22Rv1 (cell line): Measurements from ENCODE around the gene ABHD10.
"Not testable (repeated sequence)": the region's sequence is repeated elsewhere in the genome, so short reads cannot be mapped to it uniquely, and the experiment has no call there.

ENCODE experiments used
- H3K27ac ChIP-seq: fragments of 450-650 bp; 2 replicates; pipeline ENCODE4 v1.5.1; 2017
- CTCF ChIP-seq: fragments of 450-650 bp; IDR thresholded peaks from 2 replicates; pipeline ENCODE4 v1.5.1; 2017; ENCODE audit warnings: mild to moderate bottlenecking
- ZFX ChIP-seq: fragments of 450-650 bp; IDR thresholded peaks from 2 replicates; pipeline ENCODE4 v1.6.1; 2017; ENCODE audit warnings: antibody characterized with exemption, borderline replicate concordance

Gene ABHD10

GRCh38 chr3:112027826-112028225 is 49.0 kb downstream of the ABHD10 start:
- no peak overlapping the region for H3K27ac ChIP-seq
- TF ChIP-seq CTCF (no peak), ZFX (no peak)

- TF ChIP-seq CTCF = no peak
- no peak for TF ChIP-seq ZFX
- no peak overlapping the region for H3K27ac ChIP-seq
These were observed 52.1 kb downstream of the ABHD10 start for GRCh38 chr3:112030901-112031300.

GRCh38 chr3:112032098-112032731 is 53.4 kb downstream of the ABHD10 start:
- no peak overlapping the region for H3K27ac ChIP-seq
- TF ChIP-seq ZFX (no peak), CTCF (no peak)

GRCh38 chr3:112034436-112034835 is 55.6 kb downstream of the ABHD10 start, which contains the start of gene TMPRSS7:
TMPRSS7 (plus strand) TSS chr3:112034736; CDS start chr3:112034846, 110 bp downstream.
- H3K27ac ChIP-seq = no peak within 1 kb of the TSS
- TF ChIP-seq ZFX (no peak), CTCF (no peak)

GRCh38 chr3:112035241-112035640 is 56.4 kb downstream of the ABHD10 start:
- TF ChIP-seq ZFX (no peak), CTCF (no peak)

GRCh38 chr3:112037194-112037593 is 58.4 kb downstream of the ABHD10 start:
- H3K27ac ChIP-seq = not testable (repeated sequence)

More at GRCh38 chr3:112035241-112035640, 56.4 kb downstream of the ABHD10 start:
- no peak overlapping the region for H3K27ac ChIP-seq

GRCh38 chr3:112038863-112039262 is 60.0 kb downstream of the ABHD10 start:
- TF ChIP-seq CTCF (no peak), ZFX (no peak)
- no peak overlapping the region for H3K27ac ChIP-seq

GRCh38 chr3:112041321-112041720 is 62.5 kb downstream of the ABHD10 start:
- TF ChIP-seq CTCF (no peak), ZFX (no peak)
- no peak overlapping the region for H3K27ac ChIP-seq
